ENCODE results near the gene PPIL6.

GRCh38 chr6:109436041-109436440 lies 4.4 kb downstream of the PPIL6 start:
- no peak for TF ChIP-seq POLR2A (IDR thresholded peaks at IDR 0.05; ENCODE audit: low read depth, low read length)
- TF ChIP-seq TAF1 (IDR thresholded peaks at IDR 0.05; ENCODE audit: borderline replicate concordance, low read depth, low read length), result no peak
- no peak for TF ChIP-seq POLR2AphosphoS5 (IDR thresholded peaks at IDR 0.05; ENCODE audit: low read depth, low read length)

All from GM12892 (cell line).